ENCODE measurements around the gene LTBP2. TPM values are rescaled to one million over a fixed set of nuclear protein-coding genes. Genes with fewer than 3 reads are reported as not detected.

Gene LTBP2
- total and polyA plus RNA-seq, 2 of the 8 experiments (the other 6 are each of a cell fraction or from before 2014, with no cell fraction given): 0.48 to 0.89 TPM

DNA sequence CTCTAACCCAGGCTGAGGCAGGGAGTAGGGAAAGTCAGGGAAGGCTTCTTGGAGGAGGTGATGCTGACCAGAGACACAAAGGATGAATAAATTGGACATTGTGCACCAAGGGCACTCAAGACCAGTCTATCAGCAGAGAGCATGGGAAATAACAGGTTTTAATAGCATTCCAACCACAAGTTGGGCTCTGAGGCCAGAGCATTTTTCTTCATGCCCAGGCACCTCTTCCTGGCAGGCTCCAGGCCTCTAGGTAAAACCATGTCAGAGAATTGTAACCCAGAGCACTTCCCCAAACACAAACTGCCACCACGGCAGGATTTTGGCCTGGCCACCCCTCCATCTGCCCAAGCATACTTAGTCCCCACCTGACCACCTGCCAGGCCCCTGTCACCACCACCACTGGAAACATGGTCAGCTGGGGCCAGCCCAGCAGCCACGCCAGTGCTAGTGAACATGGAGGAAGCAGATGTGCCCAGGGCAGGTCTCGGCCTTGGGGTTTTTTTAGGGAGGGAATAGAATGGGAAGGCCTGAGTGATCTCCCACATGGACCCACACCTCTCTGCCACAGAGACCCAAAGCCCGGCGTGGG is 22.7 kb downstream of the LTBP2 start:
- no peak for FAIRE-seq
- Histone ChIP-seq H4K91ac (replicated peaks; ENCODE audit: insufficient read length, low read length) (no peak overlapping the region), H3K27ac (ENCODE audit: low read depth, low read length) (no peak overlapping the region), H3K9ac (replicated peaks in 1 of 4; ENCODE audit: extremely low read depth in 1 of 4, low read depth in 3 of 4, low read length in 3 of 4) (no peak overlapping the region), H3K23me2 (ENCODE audit: low read depth, low read length) (no peaks in the 10 kb centered on the region), H2BK5ac (ENCODE audit: low read depth, low read length) (no peak overlapping the region), H3K56ac (replicated peaks; ENCODE audit: insufficient read length, low read depth, low read length) (no peak overlapping the region), H3K36me3 (ENCODE audit: control insufficient read depth in 2 of 4, insufficient read depth in 4 of 4, low read length in 3 of 4) (no peaks in the 10 kb centered on the region), H4K20me1 (replicated peaks in 1 of 2; ENCODE audit: control insufficient read depth in 1 of 2, insufficient read depth in 2 of 2, low read length in 2 of 2) (peaks cover 0 to 2% of the 10 kb centered on the region in 2 experiments), H2BK120ac (replicated peaks; ENCODE audit: low read depth, low read length) (no peak overlapping the region), H3K9me3 (ENCODE audit: insufficient read depth in 2 of 2, low read depth in 1 of 2, low read length in 1 of 2) (no peaks in the 10 kb centered on the region), H3K4ac (replicated peaks; ENCODE audit: insufficient read length, low read depth, low read length) (no peak overlapping the region), H2AFZ (ENCODE audit: low read length) (no peak overlapping the region), H3K4me2 (ENCODE audit: insufficient read depth in 1 of 2, low read depth in 2 of 2, low read length in 2 of 2) (no peak overlapping the region), H3K79me1 (ENCODE audit: low read depth, low read length) (no peaks in the 10 kb centered on the region), H4K5ac (ENCODE audit: insufficient read length, low read depth, low read length) (no peak overlapping the region), H2BK12ac (ENCODE audit: low read depth, low read length) (no peak overlapping the region; the same call in 1 of the 2 replicates), H2BK15ac (ENCODE audit: low read length) (no peak overlapping the region), H3K23ac (ENCODE audit: insufficient read length) (no peak overlapping the region), H3K18ac (ENCODE audit: extremely low read depth, low read length) (no peak overlapping the region), H4K8ac (ENCODE audit: extremely low read depth, insufficient read depth, low read length) (no peak overlapping the region), H3K4me1 (replicated peaks in 1 of 4; ENCODE audit: control insufficient read depth in 3 of 4, insufficient read depth in 4 of 4, low read length in 3 of 4) (0 out of 7 replicates have a peak, but pooled peaks cover 0 to 2% (median 0%) of the 10 kb centered on the region in 4 experiments), H2BK20ac (ENCODE audit: low read length) (no peak overlapping the region), H3K14ac (ENCODE audit: insufficient read length) (no peak overlapping the region), H3K4me3 (ENCODE audit: extremely low read depth in 1 of 4, insufficient read depth in 2 of 4, low read depth in 3 of 4, low read length in 4 of 4) (no peak overlapping the region), H3K79me2 (ENCODE audit: control insufficient read depth in 1 of 2, insufficient read depth in 2 of 2, low read length in 2 of 2) (no peaks in the 10 kb centered on the region), H2AK5ac (ENCODE audit: low read depth, low read length) (no peak overlapping the region), H3K27me3 (replicated peaks in 1 of 4; ENCODE audit: control insufficient read depth in 3 of 4, extremely low read depth in 1 of 4, insufficient read depth in 3 of 4, low read length in 3 of 4) (no peaks in the 10 kb centered on the region)
- DNase-seq (ENCODE audit: low read depth in 1 of 2, low spot score in 2 of 2): no peak
- ChIA-PET CTCF (ENCODE audit: partially characterized antibody) (interaction anchor here (0.9 to 20.0 kb wide), 5 partner anchors 9 to 87 kb away, joined by 3 to 176 read pairs (median 10); partner anchors contain the start of gene LTBP2), POLR2A (ENCODE audit: partially characterized antibody) (no interaction called here)
- TF ChIP-seq TEAD4 (IDR thresholded peaks at IDR 0.05; ENCODE audit: low read depth, low read length) (no peak), KDM1A (IDR thresholded peaks at IDR 0.05; ENCODE audit: borderline replicate concordance, low read length) (no peak), EP300 (IDR thresholded peaks at IDR 0.05; ENCODE audit: borderline replicate concordance in 1 of 2, low read depth in 2 of 2, low read length in 2 of 2) (no peak), EZH2 (IDR thresholded peaks at IDR 0.05; ENCODE audit: low read depth, low read length, severe bottlenecking) (no peak), BCL11A (IDR thresholded peaks at IDR 0.05; ENCODE audit: low read depth in 2 of 2, low read length in 2 of 2) (no peak)
- 84% methylated on average over 5 of the region's 5 CpGs; no CpG with 5 or more reads in 1 of the 2 experiments for WGBS, 2 experiments (ENCODE audit: extremely low coverage in 1 of 2, insufficient coverage in 1 of 2, insufficient read length in 1 of 2, insufficient replicate concordance in 2 of 2, low coverage in 1 of 2, low lambda C conversion rate in 2 of 2, missing lambda C conversion rate in 1 of 2)

Measured in H1 (cell line).